Measurements from ENCODE around the gene UBR2.

The UBR2 gene

GRCh38 chr6:42637681-42638080 lies 73.9 kb downstream of the UBR2 start:
- TF ChIP-seq POLR2AphosphoS5 (IDR thresholded peaks at IDR 0.05; ENCODE audit: low read depth, low read length) (no peak), SIN3A (IDR thresholded peaks at IDR 0.05; ENCODE audit: borderline replicate concordance, insufficient read depth, low read length) (no peak), TAF1 (IDR thresholded peaks at IDR 0.05; ENCODE audit: borderline replicate concordance, insufficient read depth, low read length) (no peak), REST (IDR thresholded peaks at IDR 0.05; ENCODE audit: insufficient read depth in 1 of 2, low read depth in 2 of 2, low read length in 2 of 2) (no peak), FOXP2 (optimal IDR thresholded peaks at IDR 0.05; ENCODE audit: borderline replicate concordance, extremely low read depth, extremely low read length, insufficient read depth) (no peak)

GRCh38 chr6:42642794-42643193 lies 79.0 kb downstream of the UBR2 start:
- TF ChIP-seq SIN3A (IDR thresholded peaks at IDR 0.05; ENCODE audit: borderline replicate concordance, insufficient read depth, low read length) (no peak), POLR2AphosphoS5 (IDR thresholded peaks at IDR 0.05; ENCODE audit: low read depth, low read length) (no peak), REST (IDR thresholded peaks at IDR 0.05; ENCODE audit: insufficient read depth in 1 of 2, low read depth in 2 of 2, low read length in 2 of 2) (no peak), FOXP2 (optimal IDR thresholded peaks at IDR 0.05; ENCODE audit: borderline replicate concordance, extremely low read depth, extremely low read length, insufficient read depth) (no peak), TAF1 (IDR thresholded peaks at IDR 0.05; ENCODE audit: borderline replicate concordance, insufficient read depth, low read length) (no peak)

GRCh38 chr6:42644211-42644610 lies 80.4 kb downstream of the UBR2 start:
- TF ChIP-seq TAF1 (IDR thresholded peaks at IDR 0.05; ENCODE audit: borderline replicate concordance, insufficient read depth, low read length) (no peak), POLR2AphosphoS5 (IDR thresholded peaks at IDR 0.05; ENCODE audit: low read depth, low read length) (no peak), SIN3A (IDR thresholded peaks at IDR 0.05; ENCODE audit: borderline replicate concordance, insufficient read depth, low read length) (no peak), REST (IDR thresholded peaks at IDR 0.05; ENCODE audit: insufficient read depth in 1 of 2, low read depth in 2 of 2, low read length in 2 of 2) (no peak), FOXP2 (optimal IDR thresholded peaks at IDR 0.05; ENCODE audit: borderline replicate concordance, extremely low read depth, extremely low read length, insufficient read depth) (no peak)

- no peak for TF ChIP-seq REST (IDR thresholded peaks at IDR 0.05; ENCODE audit: insufficient read depth in 1 of 2, low read depth in 2 of 2, low read length in 2 of 2)
- TF ChIP-seq SIN3A (IDR thresholded peaks at IDR 0.05; ENCODE audit: borderline replicate concordance, insufficient read depth, low read length) = no peak
- no peak for TF ChIP-seq POLR2AphosphoS5 (IDR thresholded peaks at IDR 0.05; ENCODE audit: low read depth, low read length)
- TF ChIP-seq FOXP2 (optimal IDR thresholded peaks at IDR 0.05; ENCODE audit: borderline replicate concordance, extremely low read depth, extremely low read length, insufficient read depth) = no peak
- no peak for TF ChIP-seq TAF1 (IDR thresholded peaks at IDR 0.05; ENCODE audit: borderline replicate concordance, insufficient read depth, low read length)
Observed at GRCh38 chr6:42652024-42652746, 88.4 kb downstream of the UBR2 start.
